ENCODE data around the gene SRRM1.
"Not testable (repeated sequence)": the region's sequence is repeated elsewhere in the genome, so short reads cannot be mapped to it uniquely, and the experiment has no call there.

Gene SRRM1

DNA sequence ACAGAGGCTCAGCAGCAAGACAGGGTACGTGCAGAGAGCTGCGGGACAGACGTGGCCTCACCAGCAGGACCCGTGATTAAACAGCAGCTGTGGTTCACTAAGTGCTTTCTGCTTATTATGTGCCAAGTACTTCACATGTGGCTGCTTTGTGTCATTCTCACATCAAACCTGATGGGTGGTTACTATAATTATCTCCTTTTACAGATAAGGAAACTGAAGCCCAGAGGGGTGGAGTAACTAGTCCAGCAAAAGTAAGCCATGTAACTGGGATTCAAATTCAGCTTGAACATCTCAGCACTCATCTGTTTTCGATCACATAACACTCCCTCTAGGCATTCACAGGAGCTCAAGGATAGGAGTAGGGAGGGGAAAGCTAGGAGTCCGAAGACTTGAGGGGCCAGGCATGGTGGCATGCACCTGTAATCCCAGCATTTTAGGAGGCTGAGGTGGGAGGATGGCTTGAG is 51.3 kb downstream of the SRRM1 start:
- no peak for DNase-seq (ENCODE audit: low spot score)

DNA sequence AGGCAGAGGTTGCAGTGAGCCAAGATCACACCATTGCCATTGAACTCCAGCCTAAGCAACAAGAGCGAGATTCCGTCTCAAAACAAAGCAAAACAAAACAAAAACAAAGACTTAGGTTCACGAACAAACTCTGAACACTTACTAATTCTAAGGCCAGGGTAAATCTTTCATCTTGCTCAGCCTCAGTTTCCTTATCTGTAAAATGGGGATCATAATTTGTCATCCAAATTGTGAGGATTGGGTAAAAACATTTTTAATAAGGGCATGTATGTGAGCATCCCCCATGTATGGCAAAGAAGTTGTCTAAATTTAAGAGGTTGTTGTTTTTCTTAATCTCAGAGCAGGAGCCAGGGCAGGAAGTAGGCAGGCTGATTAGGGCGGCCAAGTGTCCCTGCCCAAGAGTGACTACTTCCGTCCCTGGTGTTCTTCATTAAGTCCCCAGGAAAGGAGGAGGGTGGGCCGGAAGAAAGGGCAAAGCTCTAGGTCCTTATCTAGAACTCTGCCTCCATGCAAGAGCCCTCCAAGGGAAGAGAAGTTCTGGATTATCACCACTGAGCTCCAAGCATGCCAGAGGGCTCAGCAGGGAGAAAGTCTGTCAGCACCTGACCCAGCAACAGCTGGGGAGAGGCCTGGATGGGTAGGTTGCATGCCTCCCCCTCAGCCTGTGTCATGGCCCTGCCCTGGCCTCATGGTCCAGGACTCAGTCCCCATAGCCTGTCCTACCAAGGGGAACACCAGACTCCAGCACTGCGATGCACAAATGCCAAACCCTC is 52.3 kb downstream of the SRRM1 start:
- no peak for DNase-seq (ENCODE audit: low spot score)

DNA sequence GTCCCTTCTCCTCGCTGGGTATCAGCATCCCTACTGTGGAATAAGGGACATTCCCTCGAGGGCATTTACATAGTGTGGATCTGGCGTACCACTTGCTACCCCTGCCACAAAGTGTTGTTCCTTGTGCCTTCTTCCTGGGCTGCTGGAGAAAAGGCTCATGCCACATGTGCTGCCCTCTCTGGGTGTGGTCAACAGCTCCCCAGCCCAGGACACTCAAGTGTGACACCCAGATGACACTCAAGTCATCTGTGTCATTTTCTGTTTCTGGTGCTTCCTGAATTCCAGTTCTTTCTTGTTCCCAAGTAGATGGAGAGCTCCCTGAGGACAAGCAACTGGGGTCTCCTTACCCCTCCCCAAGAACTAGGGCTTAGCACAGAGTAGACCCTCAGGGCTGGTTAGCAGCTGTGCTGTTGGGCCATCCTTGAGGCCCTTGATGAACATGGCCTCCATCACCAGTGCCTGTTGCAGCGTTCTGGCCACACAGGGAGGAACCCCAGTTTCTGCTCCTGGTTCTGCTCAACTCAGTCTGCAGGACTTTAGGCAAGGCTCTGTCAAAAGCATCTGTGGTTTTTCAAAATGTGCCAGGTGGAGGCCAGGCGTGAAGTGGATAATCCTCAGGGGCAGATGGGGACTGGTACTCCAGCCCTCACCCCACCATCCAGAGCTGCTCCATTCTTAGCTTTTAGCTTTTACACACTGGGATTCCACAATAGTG is 53.1 kb downstream of the SRRM1 start:
- peak; percentile 70 for DNase-seq (ENCODE audit: low spot score)

DNA sequence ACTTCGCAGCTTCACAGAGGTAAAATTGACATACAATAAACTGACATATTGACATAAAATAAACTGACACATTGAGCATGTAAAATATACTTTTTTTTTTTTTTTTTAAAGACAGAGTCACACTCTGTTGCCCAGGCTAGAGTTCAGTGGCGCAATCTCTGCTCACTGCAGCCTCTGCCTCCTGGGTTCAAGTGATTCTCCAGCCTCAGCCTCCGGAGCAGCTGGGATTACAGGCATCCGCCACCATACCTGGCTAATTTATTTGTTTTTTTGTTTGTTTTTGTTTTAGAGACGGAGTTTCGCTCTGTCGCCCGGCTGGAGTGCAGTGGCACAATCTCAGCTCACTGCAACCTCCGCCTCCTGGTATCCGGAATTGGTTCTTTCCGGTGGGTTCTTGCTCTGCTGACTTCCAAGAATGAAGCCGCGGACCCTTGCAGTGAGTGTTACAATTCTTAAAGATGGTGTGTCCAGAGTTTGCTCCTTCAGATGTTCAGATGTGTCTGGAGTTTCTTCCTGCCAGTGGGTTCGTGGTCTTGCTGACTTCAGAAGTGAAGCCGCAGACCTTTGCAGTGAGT is 53.7 kb downstream of the SRRM1 start:
- no peak for DNase-seq (ENCODE audit: low spot score)

DNA sequence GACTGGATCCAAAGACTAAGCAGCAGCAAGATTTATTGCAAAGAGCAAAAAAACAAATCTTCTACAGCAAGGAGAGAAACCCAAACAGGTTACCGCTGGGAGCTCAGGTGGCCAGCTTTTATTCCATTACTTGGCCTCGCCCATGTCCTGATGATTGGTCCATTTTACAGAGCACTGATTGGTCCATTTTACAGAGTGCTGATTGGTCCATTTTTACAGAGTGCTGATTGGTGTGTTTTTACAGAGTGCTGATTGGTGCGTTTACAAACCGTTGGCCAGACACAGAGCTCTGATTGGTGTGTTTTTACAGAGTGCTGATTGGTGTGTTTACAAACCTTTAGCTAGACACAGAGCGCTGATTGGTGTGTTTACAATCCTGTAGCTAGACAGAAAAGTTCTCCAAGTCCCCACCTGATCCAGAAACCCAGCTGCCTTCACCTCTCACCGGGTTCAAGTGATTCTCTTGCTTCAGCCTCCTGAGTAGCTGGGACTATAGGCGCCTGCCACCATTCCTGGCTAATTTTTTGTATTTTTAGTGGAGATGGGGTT is 54.4 kb downstream of the SRRM1 start:
- DNase-seq (ENCODE audit: low spot score), result not testable (repeated sequence)

DNA sequence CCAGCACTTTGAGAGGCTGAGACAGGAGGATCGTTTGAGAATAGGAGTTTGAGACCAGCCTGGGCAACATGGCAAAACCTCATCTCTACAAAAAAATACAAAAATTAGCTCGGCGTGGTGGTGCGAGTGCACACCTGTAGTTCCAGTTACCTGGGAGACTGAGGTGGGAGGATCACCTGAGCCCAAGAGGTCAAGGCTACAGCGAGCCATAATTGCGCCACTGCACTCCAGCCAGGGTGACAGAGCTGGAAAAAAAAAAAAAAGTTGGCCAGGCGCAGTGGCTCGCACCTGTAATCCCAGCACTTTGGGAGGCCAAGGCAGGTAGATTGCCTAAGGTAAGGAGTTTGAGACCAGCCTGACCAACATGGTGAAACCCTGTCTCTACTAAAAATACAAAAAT is 55.2 kb downstream of the SRRM1 start:
- not testable (repeated sequence) for DNase-seq (ENCODE audit: low spot score)

DNA sequence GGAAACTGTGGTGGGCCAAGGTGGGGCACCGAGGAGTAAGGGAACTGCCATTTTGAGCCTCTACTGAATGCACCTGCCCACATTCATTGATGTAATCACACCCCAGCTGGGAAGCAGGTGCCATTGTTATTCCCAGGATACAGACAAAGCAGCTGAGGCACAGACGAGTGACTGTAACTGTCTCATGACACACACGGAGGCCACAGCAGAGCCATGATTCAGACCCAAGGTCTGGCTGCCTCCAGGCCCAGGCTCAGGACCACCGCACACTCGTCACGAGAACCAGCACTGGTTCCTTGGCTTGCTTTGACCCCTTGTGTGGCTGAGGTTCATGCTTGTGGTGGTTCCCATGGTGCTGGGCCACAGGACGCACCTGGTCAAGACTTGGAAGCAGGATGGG is 56.5 kb downstream of the SRRM1 start:
- DNase-seq (ENCODE audit: low spot score), result no peak

DNA sequence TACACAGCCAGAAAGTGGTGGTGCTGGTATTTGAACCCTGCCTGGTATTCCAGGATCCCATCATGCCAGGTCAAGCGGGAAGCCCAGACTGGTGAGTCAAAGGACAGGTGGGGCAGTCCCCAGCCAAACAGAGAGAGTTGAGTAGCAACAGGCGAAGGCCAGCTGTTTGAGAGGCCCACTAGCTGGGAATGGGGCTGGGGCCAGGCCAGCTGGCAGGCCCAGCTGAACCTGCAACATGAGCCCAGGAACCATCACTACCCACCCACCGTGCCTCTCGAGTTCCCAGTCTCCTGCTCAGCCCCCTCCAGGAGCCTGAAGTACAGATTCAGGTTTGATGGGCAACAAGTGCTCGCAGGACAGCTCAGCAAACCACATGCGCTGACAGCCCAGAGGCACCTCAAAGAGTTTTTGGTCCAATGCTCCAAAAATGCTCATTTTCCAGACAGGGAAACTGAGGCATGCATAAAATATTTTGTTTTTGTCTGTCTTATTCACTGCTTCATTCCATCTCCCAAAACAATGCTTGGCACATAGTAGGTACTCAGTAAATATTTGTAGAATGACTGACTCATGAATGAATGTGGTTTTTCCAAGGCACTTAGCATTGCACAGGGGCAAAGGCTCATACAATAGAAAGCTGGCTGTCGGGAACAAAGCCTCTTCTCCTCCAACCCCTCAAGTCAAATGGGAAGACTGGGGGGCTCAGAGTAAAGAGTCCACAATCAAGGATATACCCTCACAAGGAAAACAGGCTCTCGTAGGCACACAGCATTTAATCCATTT is 59.6 kb downstream of the SRRM1 start:
- DNase-seq (ENCODE audit: low spot score), result no peak

DNA sequence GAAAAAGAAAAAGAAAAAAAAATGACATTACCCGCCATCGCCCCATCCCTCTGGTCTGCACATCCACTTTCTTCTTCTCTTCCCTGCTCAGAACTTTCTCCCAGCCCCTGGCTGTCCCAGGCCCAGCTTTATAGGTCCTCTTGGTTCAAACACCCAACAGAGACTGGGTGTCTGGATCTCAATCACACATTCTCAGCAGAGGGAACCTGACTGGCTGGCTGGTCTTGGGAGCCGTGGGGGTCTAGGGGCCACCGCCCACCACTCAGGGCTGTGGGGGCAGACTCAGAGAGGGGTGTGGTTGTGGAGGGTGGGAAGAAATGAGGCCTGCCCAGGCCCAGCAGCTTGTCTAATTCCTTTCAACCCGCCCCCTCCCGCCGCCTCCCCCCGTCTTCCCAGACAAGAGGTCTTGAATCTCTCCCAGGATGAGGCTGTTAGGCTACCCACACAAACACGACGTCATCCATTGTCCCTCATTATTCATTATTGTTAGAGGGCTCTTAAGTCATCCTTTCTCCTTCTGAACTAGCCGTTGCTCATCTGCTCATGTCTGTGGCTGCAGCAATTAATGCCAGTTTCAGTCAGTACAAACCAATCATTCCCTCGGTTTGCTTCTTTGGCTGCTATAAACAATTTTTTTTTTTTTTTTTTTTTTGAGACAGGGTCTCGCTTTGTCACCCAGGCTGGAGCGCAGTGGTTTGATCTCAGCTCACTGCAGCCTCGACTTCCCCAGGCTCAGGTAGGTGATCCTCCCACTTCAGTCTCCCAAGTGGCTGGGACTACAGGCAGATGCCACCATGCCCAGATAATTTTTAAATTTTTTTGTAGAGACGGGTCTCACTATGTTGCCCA is 61.5 kb downstream of the SRRM1 start:
- no peak for DNase-seq (ENCODE audit: low spot score)

DNA sequence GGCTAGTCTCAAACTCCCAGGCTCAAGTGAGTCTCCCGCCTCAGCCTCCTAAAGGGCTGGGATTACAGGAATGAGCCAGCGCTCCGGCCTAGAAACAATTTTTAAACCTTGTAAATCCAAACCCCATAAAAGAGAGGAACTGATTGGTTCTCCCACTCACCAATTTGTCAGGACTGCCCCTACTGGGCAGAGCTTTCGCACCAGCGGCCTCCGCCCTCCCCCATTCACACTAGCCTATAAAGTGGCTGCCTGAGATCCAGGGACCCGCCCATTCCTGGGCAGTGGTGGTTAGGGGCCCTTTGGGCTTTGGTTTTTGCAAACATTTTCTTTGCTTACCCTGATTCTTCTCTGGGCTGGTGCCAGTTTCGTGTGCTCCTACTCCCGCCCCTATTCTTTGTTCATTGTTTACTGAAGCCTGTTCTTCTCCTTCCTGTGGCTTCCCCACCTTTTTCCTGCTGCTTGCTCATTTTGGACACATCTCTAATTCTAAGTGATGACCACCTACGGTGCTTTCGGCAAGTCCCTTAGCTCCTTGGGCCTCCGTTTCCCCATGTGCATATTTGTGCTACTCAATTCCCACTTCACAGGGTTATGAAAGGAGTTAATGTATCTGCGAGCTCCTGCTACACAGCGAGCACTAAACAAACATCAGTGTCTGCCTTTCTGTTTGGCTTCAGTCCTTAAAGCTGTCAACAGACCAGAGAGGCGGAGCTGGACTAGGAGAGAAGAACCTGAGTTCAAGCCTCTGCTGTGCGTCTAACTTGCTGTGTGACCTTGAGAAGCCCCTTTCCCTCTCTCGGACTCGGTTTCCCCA is 62.4 kb downstream of the SRRM1 start:
- peak; percentile 68 for DNase-seq (ENCODE audit: low spot score)

DNA sequence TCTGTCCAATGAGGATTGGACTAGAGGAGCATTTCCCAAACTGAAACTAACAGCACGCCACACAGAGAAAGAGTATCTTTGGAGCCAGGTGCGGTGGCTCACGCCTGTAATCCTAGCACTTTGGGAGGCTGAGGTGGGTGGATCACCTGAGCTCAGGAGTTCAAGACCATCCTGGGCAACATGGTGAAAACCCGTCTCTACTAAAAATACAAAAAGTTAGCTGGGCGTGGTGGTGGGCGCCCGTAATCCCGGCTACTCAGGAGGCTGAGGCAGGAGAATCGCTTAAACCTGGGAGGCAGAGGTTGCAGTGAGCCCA is 62.9 kb downstream of the SRRM1 start:
- DNase-seq (ENCODE audit: low spot score), result not testable (repeated sequence)

DNA sequence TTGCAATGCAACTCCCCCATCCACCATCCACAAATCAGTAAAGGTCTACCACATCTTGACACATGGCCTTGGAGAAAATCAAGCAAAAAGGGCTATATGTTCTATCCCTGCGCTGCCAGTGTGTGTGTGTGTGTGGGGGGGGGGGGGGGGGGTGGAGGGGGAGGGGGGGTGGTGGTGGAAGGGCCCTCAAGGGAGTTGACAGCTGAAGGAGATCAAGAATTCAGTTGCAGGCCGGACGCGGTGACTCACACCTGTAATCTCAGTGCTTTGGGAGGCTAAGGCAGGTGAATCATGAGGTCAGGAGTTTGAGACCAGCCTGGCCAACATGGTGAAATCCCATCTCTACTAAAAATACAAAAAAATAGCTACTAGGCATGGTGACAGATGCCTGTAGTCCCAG is 64.6 kb downstream of the SRRM1 start:
- no peak for DNase-seq (ENCODE audit: low spot score)

DNA sequence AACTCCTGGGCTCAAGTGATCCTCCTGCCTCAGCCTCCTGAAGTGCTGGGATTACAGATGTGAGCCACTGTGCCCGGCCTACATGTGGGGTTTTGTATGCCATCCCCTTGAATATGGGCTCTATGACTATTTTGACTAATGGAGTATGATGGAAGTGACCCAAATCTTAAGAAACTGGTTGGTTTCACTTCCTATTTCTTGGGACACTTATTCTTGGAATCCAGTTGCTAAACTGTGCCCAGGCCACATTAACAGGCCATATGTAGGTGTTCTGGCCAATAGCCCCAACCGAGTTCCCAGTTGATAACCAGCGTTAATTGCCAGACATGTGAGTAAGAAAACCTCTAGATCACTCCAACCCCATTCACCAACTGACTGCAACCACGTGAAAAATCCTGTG is 65.8 kb downstream of the SRRM1 start:
- no peak for DNase-seq (ENCODE audit: low spot score)

DNA sequence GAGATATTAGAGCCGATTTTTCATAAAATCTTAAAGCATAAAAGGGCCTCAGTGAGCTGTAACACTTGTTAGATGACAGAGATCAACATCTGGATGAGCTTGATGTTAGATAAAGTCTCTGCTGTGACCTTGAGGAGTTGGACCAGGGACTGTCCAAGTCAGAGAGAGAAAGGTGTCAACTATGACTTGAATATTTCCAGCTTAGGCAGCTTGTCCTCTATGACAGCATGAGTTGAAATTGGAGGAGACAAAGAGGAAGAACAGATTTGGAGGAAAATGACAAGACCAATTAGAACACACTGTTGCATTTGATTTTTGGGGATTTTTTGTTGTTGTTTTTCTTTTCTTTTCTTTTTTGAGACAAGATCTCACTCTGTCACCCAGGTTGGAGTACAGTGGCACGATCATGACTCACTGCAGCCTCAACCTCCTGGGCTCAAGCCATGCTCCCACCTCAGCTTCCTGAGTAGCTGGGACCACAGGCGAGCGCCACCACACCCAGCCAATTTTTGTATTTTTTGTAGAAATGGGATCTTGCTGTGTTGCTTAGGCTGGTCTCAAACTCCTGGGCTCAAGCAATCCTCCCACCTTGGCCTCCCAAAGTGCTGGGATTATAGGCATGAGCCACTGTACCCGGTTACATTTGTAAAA is 66.8 kb downstream of the SRRM1 start:
- no peak for DNase-seq (ENCODE audit: low spot score)

DNA sequence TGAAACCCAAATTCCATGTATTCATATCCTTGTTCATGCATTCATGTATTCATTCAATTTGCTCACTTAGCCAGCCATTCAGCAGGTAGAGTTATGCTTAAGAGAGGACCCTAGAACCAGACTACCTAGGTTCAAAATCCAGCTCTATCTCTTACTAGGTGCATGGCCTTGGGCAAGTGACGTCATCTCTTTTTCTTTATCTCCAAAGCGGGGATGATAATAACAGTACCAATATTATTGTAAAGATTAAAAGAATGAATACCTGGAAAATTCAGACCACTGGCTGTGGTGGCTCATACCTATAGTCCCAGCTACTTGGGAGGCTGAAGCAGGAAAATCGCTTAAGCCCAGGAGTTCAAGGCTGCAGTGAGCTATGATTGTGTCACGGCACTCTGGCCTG is 68.2 kb downstream of the SRRM1 start:
- DNase-seq (ENCODE audit: low spot score), result no peak

DNA sequence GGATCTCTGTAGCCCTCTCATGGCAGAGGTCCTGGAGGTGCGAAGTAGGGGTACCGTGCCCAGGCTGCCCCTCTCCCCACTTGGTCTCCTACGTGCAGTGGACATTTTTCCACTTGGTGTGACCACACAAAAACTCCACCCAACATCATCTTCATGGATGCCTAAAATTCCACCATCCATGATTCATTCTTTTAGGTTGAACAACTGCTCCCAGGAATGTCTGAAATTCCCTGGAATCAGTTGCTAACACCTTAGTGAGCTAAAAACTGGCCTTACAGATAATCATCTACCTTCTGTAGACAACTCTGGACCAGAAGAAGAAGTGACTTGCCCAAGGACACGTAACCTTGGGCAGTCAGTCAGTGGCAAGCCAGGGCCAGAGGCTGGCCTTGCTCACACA is 70.1 kb downstream of the SRRM1 start:
- no peak for DNase-seq (ENCODE audit: low spot score)

DNA sequence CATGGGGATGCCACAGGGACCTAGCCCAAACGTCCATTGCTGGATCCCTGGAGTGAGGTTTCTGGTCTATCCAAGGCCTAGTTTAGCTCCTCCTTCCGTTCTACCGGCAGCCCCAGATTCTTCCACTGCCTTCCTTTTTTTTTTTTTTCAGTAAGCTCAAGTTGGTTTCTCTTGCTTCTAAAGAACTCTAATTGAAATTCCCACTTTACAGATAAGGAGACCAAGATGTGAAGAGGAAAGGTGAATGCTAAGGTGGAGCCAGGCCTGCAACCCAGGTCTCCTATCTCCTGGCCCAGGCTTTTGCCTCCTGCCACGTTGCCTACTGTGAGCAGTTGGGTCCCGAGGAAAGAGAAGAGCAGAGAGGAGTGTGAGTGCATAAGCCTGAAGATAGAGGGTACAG is 70.6 kb downstream of the SRRM1 start:
- no peak for DNase-seq (ENCODE audit: low spot score)

DNA sequence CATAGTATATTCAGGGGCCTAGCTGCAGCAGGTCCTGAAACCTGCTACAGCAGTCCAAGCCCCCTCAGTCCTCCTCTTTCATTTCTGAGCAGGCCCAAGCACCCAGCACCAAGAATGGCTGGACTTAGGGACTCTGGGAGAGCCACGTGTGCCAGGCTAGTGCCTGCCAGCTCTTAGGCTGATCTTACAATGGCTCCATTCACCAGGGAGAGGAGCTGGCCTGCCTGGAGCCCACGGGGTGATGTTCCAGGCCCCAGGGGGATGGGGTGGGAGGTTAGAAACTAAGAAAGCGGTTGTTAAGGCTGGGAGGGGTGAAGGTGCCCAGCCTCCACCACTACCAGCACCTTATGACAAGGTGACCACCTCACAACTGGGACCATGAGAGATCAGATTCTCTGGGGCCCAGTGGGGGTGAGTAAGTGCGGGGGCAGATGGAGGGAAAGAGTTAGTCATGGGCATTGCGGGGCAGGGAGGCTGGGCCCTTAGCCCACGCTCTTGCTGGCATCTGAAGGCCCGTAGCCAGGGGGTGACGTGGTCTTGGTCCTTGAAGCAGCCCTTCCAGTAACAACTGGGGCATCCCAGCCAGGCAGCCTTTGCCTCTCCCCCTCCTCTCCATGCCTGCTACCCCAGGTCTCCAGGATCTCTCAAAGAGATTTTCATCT is 71.9 kb downstream of the SRRM1 start:
- DNase-seq (ENCODE audit: low spot score), result no peak

DNA sequence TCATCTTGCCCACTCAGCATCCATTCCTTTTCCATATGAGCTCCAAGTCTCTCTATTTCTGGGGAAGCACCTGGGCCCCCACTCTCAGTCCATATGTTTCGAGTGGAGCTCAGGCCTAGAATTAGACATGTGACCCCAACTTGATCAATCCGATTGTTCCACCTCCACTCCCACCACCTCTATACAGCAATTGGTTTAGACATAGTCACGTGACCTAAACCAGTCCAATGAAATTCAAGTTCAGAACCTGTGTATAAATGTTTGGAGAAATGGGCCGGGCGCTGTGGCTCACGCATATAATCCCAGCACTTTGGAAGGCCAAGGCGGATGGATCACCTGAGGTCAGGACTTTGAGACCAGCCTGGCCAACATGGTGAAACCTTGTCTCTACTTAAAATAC is 72.6 kb downstream of the SRRM1 start:
- no peak for DNase-seq (ENCODE audit: low spot score)
